CD4-positive, alpha-beta T cell treated with Interleukin-17A for 1 hour (primary cell): ENCODE data around the gene WWOX.

Experiments
- DNase-seq: peaks from one replicate; pipeline ENCODE4 v3.0.0-alpha.2; 2020

WWOX gene

GRCh38 chr16:78413651-78414050 lies 314.2 kb downstream of the WWOX start:
- no peak for DNase-seq

DNA sequence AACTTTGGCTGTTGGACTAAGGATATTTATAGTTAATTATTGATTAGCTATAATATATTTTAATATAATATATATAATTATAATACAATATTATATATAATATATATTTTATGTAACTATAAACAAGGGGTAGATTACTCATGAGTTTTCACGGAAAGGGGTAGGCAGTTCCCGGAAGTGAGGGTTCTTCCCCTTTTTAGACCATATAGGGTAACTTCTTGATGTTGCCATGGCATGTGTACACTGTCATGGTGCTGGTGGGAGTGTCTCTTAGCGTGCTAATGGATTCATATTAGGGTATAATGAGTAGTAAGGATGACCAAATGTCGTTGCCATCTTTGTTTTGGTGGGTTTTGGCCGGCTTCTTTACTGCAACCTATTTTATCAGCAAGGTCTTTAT lies 315.6 kb downstream of the WWOX start:
- DNase-seq: no peak

DNA sequence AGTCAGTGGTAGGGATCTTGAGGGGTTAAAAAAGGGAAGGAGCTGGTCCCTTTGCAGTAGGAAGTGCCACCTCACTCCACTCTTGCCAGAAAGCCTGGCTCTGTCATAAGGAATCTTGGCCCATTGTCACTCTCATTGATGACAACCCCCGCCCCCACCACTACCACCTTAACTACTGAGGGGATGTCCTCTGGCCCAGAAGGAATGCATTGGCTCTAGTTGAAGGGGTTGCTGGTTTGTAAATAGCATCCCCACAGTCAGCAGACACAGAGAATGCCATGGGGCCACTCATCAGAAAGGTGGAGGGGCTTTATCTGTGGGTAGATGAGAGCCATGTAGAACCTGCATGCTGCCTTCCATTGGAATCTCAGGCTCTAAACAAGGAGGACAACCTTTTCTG lies 316.2 kb downstream of the WWOX start:
- no peak for DNase-seq

DNA sequence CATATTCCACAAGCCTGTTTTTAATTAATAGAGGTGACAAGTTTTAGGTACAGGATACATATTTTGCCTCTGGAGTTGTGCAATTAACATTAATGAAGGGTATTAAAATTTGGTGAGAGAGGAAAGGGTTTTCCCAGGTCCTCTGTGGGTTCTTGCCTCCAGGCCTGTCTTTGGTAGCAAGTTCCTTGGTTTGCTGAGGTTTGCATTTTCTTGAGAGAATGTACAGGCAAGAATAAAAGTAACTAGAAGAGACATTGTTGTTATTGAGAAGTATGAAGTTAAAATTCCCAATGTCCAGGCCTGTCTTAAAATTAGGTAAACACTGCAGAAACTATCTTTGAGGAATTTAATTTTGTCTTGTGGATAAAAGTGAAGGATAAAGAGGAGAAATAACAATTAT lies 316.9 kb downstream of the WWOX start:
- DNase-seq: no peak

- no peak for DNase-seq
These were observed 321.8 kb downstream of the WWOX start for GRCh38 chr16:78421181-78421708.

DNA sequence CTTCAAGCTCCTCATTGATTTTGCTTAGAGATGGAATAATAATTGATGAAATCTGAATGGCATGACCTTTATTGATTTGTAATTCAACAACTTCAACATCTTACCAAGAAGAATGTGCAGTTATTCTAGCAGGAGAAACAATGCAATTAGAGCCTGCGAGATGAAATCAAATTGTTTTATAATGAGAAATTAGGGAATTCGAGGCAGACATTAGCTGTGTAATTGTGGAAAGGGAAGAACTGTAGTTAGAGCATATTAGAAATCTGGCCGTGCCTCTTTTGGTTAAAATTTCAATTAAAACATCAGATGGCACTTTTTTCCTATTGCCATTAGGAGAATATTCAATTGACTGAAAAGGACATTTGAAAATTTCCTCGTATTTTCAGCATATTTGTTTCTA lies 325.8 kb downstream of the WWOX start:
- DNase-seq: no peak

DNA sequence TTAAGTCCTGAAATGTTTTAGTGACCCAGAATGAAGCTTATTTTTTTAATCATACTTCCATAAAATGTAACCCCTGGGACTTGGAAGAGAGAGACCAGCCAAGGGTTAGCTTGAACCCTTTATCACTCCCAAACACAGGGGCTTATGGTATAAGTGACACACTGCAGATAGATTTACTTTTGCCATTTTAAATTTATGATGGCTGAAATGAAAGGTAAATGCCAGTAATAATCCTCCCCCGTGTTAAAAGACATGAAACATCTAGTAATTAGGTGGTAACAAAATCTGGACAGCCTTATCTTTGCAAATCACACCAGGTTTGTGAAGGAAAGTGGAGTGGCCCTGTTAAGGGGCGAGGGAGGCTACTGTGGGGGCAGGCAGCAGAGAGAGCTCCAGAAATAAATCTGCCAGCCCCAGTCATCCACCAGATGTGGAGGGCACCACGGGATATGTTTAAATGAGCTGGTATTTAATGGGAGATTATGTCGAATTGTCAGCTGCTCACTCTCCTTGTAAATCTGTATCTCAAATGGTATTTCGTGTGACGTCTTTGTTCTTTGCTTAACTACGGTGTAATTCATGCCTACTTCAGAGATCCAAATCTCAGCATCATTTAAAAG lies 326.5 kb downstream of the WWOX start:
- DNase-seq: no peak

- DNase-seq: no peak
These were observed 328.7 kb downstream of the WWOX start for GRCh38 chr16:78428193-78428592.

- no peak for DNase-seq
These were observed 330.8 kb downstream of the WWOX start for GRCh38 chr16:78430281-78430680.

DNA sequence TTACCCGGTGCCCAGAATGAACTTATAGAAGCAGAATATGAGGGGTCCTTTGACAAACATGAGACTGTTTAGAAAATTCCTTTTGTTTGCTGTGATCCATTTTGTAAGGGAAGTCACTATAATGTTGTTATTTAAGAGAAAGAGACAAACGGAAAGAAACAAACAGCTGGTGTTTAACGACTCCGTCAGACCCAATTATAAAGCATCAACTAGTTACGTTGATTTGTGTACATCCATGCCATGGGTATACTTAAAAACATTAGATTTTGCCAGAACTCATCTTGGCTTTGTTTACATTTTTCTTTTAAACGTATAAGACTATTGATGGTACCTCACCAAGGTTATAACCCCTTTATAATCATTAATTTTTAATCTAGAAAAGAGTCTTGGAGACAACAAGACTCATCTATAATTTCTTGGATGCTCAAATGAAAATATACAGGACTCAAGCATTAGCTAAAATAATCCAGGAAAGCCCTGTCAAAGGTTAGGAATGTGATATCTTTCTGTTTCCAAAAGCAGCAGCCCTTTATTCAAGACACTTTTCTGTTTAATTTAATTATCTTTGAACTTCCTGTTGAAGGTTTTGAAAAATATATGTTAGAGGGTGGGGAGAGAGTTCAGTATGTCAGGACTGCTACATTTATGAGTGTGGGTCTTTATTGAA lies 331.7 kb downstream of the WWOX start:
- DNase-seq: no peak

DNA sequence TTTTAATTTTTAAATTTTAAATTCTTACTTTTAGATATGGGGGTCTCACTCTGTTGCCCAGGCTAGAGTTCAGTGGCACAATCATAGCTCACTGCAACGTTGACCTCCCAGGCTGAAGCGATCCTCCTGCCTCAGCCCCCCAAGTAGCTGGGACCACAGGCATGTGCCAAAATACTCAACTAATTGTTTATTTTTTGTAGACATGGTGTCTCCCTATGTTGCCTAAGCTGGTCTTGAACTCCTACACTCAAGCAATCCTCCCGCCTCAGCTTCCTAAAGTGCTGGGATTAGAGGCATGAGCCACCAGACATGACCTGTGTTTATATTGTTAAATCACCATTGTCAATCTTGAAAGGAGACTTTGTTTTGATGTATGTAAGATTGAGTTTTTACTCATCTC lies 332.2 kb downstream of the WWOX start:
- DNase-seq: no peak

- DNase-seq: no peak
These were observed 333.0 kb downstream of the WWOX start for GRCh38 chr16:78432451-78432850.

GRCh38 chr16:78433116-78433515 lies 333.7 kb downstream of the WWOX start:
- DNase-seq: no peak

GRCh38 chr16:78434401-78434800 lies 334.9 kb downstream of the WWOX start:
- DNase-seq: no peak

DNA sequence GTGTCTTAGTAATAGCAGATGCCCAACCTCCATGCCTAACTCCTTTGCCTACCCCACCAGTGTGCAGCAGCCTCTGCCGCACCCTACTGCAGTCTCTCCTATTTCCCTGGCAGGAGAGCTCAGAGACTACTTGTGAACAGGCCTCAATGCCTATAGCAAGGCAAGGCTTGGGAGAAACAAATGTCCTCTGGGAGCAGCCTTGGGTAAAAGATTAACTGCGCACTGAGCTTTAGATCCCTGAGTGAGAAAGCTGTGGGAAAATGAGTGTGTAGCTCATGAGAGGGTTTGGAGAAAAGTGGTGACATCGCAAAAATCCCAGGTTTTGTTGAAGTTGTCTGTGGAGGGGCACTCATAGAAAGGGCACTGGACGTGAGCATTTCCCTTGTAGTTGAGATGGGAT lies 335.8 kb downstream of the WWOX start:
- DNase-seq: no peak

GRCh38 chr16:78436023-78436422 lies 336.6 kb downstream of the WWOX start:
- no peak for DNase-seq

DNA sequence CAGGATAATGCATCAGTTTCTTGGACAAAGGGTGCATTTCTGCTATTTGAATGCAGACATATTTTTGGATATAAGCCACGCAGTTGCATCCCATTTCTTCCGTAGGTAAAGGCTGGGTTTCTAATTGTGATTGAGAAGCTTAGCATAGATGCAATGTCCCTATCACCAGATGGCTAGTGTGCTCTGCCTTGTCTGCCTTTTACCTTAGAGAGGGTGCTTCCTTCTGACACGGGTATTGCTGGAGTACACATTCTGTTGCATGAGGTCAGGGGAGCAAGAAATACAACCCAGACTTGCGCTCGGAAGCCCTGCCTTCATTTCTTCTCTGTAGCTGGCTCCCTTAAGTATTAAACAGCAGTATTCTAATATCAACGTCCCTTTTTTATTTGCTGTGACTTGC lies 337.4 kb downstream of the WWOX start:
- DNase-seq: no peak

- DNase-seq: peak; percentile 34
These were observed 338.0 kb downstream of the WWOX start for GRCh38 chr16:78437352-78437968.

GRCh38 chr16:78438219-78438618 lies 338.8 kb downstream of the WWOX start:
- DNase-seq: no peak

GRCh38 chr16:78438632-78439031 lies 339.2 kb downstream of the WWOX start:
- no peak for DNase-seq

DNA sequence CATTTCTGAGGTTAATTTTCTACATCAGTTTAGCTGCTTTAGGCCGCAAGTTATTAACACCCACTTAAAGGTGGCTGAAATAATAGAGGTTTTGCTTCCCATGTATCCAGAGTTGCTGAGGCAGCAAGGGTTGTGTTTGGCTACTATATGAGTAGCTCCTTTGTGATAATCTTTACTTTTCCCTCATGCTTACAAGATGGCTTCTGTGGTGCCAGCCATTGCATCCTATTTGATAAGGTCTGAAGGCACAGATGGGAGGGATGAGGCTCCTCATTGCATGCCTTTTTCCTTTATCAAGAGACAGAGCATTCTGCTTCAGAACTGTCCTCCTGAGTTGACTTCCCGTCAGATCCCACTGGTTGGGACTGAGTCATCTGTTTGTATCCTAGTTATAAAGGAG lies 340.2 kb downstream of the WWOX start:
- no peak for DNase-seq

- no peak for DNase-seq
These were observed 341.8 kb downstream of the WWOX start for GRCh38 chr16:78441298-78441697.

- no peak for DNase-seq
These were observed 344.3 kb downstream of the WWOX start for GRCh38 chr16:78443542-78444364.
